K562 (cell line): ENCODE results near the gene UBQLN3. TPM values are rescaled to one million over a fixed set of nuclear protein-coding genes. Genes with fewer than 3 reads are reported as not detected.

Experiments used
- BCOR ChIP-seq: fragments of 450-650 bp; IDR thresholded peaks from 2 replicates; pipeline ENCODE4 v1.6.1; 2016
- CTCFL ChIP-seq: IDR thresholded peaks from 2 replicates; pipeline ENCODE4 v1.6.1; 2011; ENCODE audit warnings: borderline replicate concordance, low read depth, mild to moderate bottlenecking, moderate library complexity, low read length; ENCODE audit not compliant: insufficient read depth, poor library complexity, severe bottlenecking
- ELF1 ChIP-seq: fragments of 200-800 bp; sonication (Bioruptor generic); IDR thresholded peaks from 2 replicates; pipeline ENCODE4 v1.6.1; 2016; ENCODE audit warnings: missing genetic modification characterization, missing compliant biosample characterization
- HNRNPL ChIP-seq: fragments of 200-400 bp; formaldehyde crosslinking; IDR thresholded peaks from 2 replicates; pipeline ENCODE4 v1.6.1; 2017; ENCODE audit warnings: low read depth, mild to moderate bottlenecking, low read length
- KDM1A ChIP-seq, 2 experiments: fragments of 450-650 bp; IDR thresholded peaks; 2 replicates each; pipeline ENCODE4 v1.6.1; 2016; ENCODE audit warnings: mild to moderate bottlenecking in 2 of 2
- KDM4B ChIP-seq, 2 experiments: fragments of 450-650 bp in 1 of 2; sonication (generic) in 1 of 2; IDR thresholded peaks; 2 replicates each; pipeline ENCODE4 v1.6.1; 2016 to 2017; ENCODE audit warnings: borderline replicate concordance in 2 of 2, antibody characterized with exemption in 1 of 2, low read depth in 1 of 2, mild to moderate bottlenecking in 1 of 2
- NCOA4 ChIP-seq: fragments of 450-650 bp; IDR thresholded peaks from 2 replicates; pipeline ENCODE4 v1.6.1; 2018; ENCODE audit warnings: mild to moderate bottlenecking; ENCODE audit not compliant: partially characterized antibody
- NFIC ChIP-seq: fragments of 450-650 bp; IDR thresholded peaks from 2 replicates; pipeline ENCODE4 v1.6.1; 2017; ENCODE audit warnings: mild to moderate bottlenecking, inconsistent platforms
- PBX2 ChIP-seq, 2 experiments: IDR thresholded peaks in 1 of 2; conservative IDR thresholded peaks in 1 of 2; 2 replicates each; pipeline ENCODE4 v1.6.1; 2016; ENCODE audit warnings: low read depth in 2 of 2, mild to moderate bottlenecking in 1 of 2, missing compliant biosample characterization in 1 of 2, missing genetic modification characterization in 1 of 2, moderate library complexity in 1 of 2
- POLR3G ChIP-seq: IDR thresholded peaks from 2 replicates; pipeline ENCODE4 v1.6.1; 2011; ENCODE audit not compliant: insufficient read length, insufficient replicate concordance; ENCODE audit errors: extremely low read depth
- PTTG1 ChIP-seq: fragments of 450-650 bp; IDR thresholded peaks from 2 replicates; pipeline ENCODE4 v1.6.1; 2016; ENCODE audit warnings: low read depth, mild to moderate bottlenecking, missing genetic modification characterization, missing compliant biosample characterization
- PURB ChIP-seq: sonication (generic); formaldehyde crosslinking; IDR thresholded peaks from 2 replicates; pipeline ENCODE4 v1.9.0; 2021; ENCODE audit warnings: low read depth, mild to moderate bottlenecking, missing genetic modification reagents
- SAP30 ChIP-seq: fragments of 200-600 bp; sonication (generic); IDR thresholded peaks from 2 replicates; pipeline ENCODE4 v1.6.1; 2012; ENCODE audit warnings: borderline replicate concordance, low read depth, mild to moderate bottlenecking, moderate library complexity, low read length, control low read depth, inconsistent platforms; ENCODE audit not compliant: insufficient read depth, poor library complexity, severe bottlenecking
- SRSF3 ChIP-seq: fragments of 200-400 bp; formaldehyde crosslinking; IDR thresholded peaks from 2 replicates; pipeline ENCODE4 v1.6.1; 2016; ENCODE audit warnings: mild to moderate bottlenecking, low read length, moderate library complexity; ENCODE audit not compliant: insufficient read depth
- TCF7L2 ChIP-seq: fragments of 150-350 bp; IDR thresholded peaks from 2 replicates; pipeline ENCODE4 v1.6.1; 2016; ENCODE audit warnings: low read depth, mild to moderate bottlenecking, low read length, moderate library complexity
- ZBTB1 ChIP-seq: sonication (generic); formaldehyde crosslinking; IDR thresholded peaks from 2 replicates; pipeline ENCODE4 v1.8.1; 2023; ENCODE audit warnings: missing genetic modification reagents, low read depth, mild to moderate bottlenecking, borderline replicate concordance
- ZBTB12 ChIP-seq: fragments of 250-450 bp; sonication (Bioruptor Pico); IDR thresholded peaks from 2 replicates; pipeline ENCODE4 v1.4.0; 2020
- ZNF212 ChIP-seq: fragments of 450-650 bp; formaldehyde crosslinking; IDR thresholded peaks from 2 replicates; pipeline ENCODE4 v1.4.0; 2020; ENCODE audit warnings: mild to moderate bottlenecking
- ZNF507 ChIP-seq: conservative IDR thresholded peaks from 2 replicates; pipeline ENCODE4 v1.6.1; 2017; ENCODE audit warnings: missing genetic modification characterization, missing compliant biosample characterization
- ZNF512 ChIP-seq: IDR thresholded peaks from 2 replicates; pipeline ENCODE4 v1.6.1; 2016; ENCODE audit warnings: missing genetic modification characterization, missing compliant biosample characterization
- polyA plus RNA-seq, 8 experiments: library from polyadenylated mRNA; depleted of rRNA in 4 of 8; stranded (reverse) in 5 of 8; unstranded in 3 of 8; fragments of >200 nt; fragmentation: Nextera tagmentation in 2 of 8; fragmentation: Illumina TruSeq in 1 of 8; extraction: Ambion mirVana in 2 of 8; extraction: Trizol in 1 of 8; gene quantifications; 2 replicates each; pipeline versions ENCODE4 v1.2.1 to v1.2.3, GENCODE V29; 2011 to 2014; ENCODE audit warnings: inconsistent platforms in 1 of 8, missing spikeins in 1 of 8
- total RNA-seq, 7 experiments: library from RNA; depleted of rRNA in 6 of 7; stranded (reverse); fragments of >200 nt in 6 of 7; fragmentation: Illumina TruSeq in 2 of 7; extraction: Trizol in 2 of 7; gene quantifications; 2 replicates each; pipeline versions ENCODE4 v1.2.1 to v1.2.3, GENCODE V29; 2011 to 2021; ENCODE audit warnings: low replicate concordance in 1 of 7

Gene UBQLN3
- total and polyA plus RNA-seq, 9 of the 15 experiments (the other 6 are each of a cell fraction or from before 2014, with no cell fraction given), result 0.01 to 0.27 TPM; not detected in 7

GRCh38 chr11:5476186-5476819, 33.5 kb downstream of the UBQLN3 start (continued):
- TF ChIP-seq POLR3G, result no peak
- TF ChIP-seq PTTG1 (tag), result no peak
- no peak for TF ChIP-seq ZBTB12 (CRISPR knock-in tag)
- no peak for TF ChIP-seq KDM1A (IDR thresholded peaks at IDR 0.05)
- TF ChIP-seq SAP30, result no peak
- TF ChIP-seq BCOR, result no peak
- TF ChIP-seq ZNF512 (tag), result no peak
- TF ChIP-seq ZBTB1 (CRISPR knock-in tag), result no peak
- no peak for TF ChIP-seq PURB (CRISPR knock-in tag)
- no peak for TF ChIP-seq TCF7L2
- no peak for TF ChIP-seq ZNF507
- 0 out of 2 replicates have a peak, but pooled peaks have one; percentile 5 for TF ChIP-seq PBX2 (CRISPR knock-in tag; IDR thresholded peaks at IDR 0.05; ENCODE audit: low read depth)
- TF ChIP-seq PBX2 (tag; conservative IDR thresholded peaks at IDR 0.05; ENCODE audit: low read depth), result peak; percentile 87
- no peak for TF ChIP-seq ZNF212
- no peak for TF ChIP-seq NCOA4
- TF ChIP-seq ELF1, result no peak
- no peak for TF ChIP-seq SRSF3
- peak; percentile 81 for TF ChIP-seq CTCFL
- 0 out of 2 replicates have a peak, but pooled peaks have one; percentile 10 for TF ChIP-seq NFIC
- TF ChIP-seq KDM4B (IDR thresholded peaks at IDR 0.05; ENCODE audit: borderline replicate concordance in 2 of 2, low read depth in 1 of 2), result no peak
- no peak for TF ChIP-seq HNRNPL
